ENCODE results near the gene INTS3.
"Not testable (repeated sequence)": the region's sequence is repeated elsewhere in the genome, so short reads cannot be mapped to it uniquely, and the experiment has no call there.

INTS3 gene

DNA sequence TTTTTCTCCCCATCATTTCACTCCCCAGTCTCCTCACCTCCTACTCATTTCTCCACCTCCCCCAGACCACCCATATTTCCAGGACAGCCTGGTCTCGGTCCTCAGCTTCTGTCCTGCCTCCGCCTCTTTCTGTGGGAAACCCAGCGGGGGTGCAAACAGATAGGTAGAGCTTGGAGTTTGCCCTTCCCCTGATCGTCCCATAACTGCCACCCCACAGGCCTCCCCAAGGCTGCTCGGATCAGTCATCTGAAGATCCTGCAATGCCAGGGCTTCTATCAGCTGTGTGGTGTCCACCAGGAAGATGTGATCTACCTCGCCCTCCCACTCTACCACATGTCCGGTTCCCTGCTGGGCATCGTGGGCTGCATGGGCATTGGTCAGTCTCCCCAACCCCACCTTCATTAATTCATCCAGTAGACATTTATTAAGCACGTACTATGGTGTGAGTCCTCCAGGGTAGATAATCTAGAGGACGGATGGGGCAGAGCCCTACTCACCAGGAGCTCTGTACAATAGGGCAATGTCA is 49.1 kb downstream of the INTS3 start:
- no peak for DNase-seq (ENCODE audit: low read depth in 2 of 2)

DNA sequence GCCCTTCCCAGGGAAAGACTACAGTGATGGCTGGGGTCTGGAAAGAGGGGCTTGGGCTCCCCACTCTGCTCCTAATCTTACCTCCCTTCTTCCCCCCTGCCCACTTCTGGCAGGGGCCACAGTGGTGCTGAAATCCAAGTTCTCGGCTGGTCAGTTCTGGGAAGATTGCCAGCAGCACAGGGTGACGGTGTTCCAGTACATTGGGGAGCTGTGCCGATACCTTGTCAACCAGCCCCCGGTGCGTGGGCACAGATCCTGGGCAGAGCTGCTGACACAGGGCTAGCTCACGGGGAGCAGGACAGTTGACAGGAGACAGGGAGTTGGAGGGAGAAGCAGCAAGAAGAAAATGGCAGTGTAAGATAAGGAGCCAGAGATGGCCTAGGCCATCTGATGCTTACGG is 49.8 kb downstream of the INTS3 start:
- no peak for DNase-seq (ENCODE audit: low read depth in 2 of 2)

DNA sequence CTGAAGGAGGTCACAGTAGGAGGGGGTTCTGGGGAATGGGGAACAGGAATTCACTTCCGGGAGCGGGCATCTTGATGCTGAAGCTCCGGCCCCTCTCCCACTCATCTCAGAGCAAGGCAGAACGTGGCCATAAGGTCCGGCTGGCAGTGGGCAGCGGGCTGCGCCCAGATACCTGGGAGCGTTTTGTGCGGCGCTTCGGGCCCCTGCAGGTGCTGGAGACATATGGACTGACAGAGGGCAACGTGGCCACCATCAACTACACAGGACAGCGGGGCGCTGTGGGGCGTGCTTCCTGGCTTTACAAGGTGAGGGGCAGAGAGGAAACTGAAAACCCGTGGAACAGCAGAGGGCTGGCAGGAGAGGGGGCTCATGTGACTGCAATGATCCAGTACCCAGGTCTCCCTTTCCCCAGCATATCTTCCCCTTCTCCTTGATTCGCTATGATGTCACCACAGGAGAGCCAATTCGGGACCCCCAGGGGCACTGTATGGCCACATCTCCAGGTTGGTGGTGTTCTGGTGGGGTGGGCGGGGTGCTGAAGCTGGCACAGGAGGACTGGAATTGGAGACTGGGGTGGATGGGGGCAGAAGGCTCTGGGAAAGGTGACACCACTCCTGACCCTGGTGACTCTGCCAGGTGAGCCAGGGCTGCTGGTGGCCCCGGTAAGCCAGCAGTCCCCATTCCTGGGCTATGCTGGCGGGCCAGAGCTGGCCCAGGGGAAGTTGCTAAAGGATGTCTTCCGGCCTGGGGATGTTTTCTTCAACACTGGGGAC is 50.4 kb downstream of the INTS3 start:
- DNase-seq (ENCODE audit: low read depth in 2 of 2) = no peak

DNA sequence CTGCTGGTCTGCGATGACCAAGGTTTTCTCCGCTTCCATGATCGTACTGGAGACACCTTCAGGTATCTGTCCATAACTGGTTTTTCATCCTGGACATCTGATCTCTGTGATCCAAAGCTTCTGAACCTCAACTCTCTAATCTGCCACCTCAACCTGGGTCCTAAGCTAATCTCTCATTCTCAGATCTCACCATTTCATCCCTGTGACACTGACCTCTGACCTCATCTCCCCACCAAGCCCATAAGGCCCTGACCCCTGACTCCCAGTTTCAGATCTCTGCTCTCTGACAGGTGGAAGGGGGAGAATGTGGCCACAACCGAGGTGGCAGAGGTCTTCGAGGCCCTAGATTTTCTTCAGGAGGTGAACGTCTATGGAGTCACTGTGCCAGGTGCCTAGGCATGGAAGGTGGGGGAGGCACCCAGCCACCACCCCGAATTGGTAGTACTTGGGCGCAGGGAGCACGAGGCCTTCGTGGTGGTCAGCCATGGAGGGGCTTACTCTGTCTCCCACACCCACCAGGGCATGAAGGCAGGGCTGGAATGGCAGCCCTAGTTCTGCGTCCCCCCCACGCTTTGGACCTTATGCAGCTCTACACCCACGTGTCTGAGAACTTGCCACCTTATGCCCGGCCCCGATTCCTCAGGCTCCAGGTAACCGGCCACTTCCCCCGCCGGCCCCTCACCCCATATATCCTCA is 51.1 kb downstream of the INTS3 start:
- DNase-seq (ENCODE audit: low read depth in 2 of 2) = no peak

DNA sequence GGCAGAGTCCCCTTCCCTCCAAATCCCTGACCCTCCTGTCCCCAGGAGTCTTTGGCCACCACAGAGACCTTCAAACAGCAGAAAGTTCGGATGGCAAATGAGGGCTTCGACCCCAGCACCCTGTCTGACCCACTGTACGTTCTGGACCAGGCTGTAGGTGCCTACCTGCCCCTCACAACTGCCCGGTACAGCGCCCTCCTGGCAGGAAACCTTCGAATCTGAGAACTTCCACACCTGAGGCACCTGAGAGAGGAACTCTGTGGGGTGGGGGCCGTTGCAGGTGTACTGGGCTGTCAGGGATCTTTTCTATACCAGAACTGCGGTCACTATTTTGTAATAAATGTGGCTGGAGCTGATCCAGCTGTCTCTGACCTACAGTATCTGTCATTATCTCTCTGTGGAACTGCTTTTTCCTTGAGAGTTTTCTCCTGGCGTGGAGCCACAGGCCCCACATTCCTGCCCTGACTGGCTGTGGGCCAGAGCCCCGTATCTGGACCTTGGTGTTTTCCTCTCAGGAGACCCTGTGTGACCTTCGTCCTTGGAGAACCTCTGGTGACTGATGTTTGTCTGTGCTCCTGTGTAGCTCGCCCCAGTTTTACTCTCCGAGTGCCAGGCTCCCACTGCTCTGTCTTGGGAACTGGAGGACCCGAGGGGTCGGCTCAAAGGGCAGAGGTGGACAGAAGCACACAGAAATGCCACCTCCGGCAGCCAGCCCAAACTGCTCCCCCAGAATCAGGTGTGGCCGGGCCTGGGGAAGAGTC is 52.1 kb downstream of the INTS3 start:
- DNase-seq (ENCODE audit: low read depth in 2 of 2) = no peak

DNA sequence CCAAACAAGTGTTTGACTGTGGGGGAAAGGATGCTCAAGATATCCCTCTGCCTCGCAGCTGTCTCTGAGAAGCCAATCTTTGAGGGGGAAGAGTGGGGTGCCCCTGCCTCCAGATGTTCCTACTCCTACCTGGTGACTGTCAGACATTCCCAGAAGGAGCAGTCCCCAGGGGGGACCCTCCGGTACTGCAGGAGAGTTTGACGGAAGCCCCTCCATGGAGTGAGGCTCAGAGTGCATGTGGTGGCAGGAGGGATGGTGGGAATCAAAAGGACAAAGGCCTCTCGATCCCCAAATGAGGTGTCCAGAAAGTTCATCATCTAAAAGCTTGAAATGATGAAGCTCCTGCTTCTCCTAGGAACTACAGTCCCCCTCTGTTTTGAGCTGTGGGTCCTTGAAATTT is 52.7 kb downstream of the INTS3 start:
- DNase-seq (ENCODE audit: low read depth in 2 of 2) = no peak

DNA sequence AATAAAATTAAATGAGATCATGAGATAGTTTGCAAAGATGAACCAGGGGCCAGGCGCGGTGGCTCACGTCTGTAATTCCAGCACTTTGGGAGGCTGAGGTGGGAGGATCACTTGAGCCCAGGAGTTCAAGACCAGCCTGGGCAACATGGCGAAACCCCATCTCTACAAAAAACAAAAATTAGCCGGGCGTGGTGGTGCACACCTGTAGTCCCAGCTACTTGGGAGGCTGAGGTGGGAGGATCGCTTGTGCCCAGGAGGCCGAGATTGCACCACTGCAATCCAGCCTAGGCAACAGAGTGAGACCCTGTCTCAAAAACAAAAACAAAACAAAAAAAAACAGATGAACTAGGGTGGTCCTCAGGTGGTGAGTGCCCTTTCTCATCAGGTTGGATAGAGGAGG is 54.8 kb downstream of the INTS3 start:
- not testable (repeated sequence) for DNase-seq (ENCODE audit: low read depth in 2 of 2)

DNA sequence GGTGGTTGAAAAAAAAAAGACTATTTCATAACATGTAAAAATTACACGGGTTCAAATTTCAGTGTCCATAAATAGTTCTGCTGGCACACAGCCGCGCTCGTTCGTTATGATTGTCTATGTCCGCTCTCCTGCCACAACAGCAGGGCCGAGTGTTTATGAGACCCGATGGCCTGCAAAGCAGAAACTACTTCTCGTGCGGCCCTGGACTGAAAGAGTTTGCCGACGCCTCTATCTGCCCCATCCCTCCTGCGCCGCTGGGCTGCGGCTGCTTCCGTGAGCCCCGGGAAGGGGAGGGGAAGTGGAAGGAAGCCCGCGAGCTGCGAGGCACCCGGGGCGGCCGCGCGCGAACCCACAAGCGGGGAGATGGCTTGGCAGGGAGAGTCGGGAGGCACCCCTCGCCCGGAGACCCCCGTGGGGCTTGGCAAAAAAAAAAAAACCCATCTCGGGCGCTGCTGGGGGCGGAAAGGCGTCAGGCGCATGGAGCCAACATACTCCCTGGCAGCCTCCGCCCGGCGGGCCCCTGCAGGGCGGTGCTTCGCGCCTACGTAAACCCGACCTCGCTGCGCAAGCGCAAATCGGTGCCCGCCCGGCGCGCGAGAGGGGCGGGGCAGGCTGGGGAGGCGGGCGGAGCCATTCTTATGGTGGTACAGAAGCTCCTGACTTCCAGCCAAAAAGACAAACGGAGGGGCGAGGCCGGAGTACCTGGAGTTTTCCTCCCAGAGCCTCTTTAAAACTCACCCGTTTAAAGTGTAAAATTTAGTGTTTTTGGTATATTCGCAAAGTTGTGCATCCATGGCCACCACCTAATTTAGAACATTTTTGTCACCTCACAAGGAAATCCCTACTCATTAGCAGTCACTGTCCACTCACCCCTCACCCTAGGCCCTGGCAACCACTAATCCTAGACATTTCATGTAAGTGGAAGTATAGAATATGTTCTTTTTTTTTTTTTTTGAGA is 55.7 kb downstream of the INTS3 start:
- DNase-seq (ENCODE audit: low read depth in 2 of 2) = peak; percentile 77 to 87

DNA sequence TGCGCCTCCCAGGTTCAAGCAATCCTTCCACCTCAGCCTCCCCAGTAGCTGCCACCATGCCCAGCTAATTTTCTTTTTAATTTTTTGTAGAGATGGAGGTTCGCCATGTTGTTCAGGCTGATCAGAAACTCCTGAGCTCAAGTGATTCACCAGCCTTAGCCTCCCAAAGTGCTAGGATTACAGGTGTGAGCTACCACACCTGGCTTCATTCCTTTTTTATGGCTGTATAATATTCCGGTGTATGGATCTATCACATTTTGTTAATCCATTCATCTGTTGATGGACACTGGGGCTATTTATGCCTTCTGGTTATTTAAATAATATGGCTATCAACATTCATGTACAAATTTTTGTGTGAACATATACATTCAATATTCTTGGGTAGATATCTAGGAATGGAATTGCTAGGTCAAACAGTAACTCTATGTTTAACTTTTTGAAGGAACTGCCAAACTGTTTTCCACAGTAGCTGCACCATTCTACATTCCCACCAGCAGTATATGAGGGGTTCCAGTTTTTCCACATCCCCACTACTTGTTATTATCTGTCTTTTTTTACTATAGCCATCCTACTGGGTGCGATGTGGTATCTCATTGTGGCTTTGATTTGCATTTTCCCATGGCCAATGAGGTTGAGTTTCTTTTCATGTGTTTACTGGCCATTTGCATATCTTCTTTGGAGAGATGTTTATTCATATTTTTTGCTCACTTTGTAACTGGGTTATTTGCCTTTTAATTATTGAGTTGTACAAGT is 58.4 kb downstream of the INTS3 start:
- no peak for DNase-seq (ENCODE audit: low read depth in 2 of 2)

DNA sequence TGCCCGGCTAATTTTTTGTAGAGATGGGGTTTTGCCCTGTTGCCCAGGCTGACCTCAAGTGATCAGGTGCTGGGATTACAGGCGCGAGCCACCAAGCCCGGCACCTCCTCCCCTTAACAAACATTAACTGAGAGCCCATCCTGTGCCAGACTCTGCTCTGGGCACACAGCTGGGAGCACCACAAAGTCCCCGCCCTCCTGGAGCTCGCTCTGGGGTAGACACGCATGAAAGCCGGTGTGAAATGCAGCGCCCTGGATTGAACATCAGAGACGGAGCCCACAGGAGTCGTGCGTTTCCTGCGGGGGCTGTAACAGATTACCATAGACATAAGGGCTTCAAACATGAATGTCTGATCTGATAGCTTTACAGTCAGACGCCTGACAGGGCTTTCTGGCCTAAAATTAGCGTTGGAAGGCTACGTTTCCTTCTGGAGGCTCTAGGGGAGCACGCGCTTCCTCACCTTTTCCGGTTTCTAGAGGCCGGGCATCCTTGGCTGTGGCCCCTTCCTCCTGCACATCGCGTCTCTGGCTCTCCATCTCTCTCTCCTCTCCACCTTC is 61.7 kb downstream of the INTS3 start:
- no peak for DNase-seq (ENCODE audit: low read depth in 2 of 2)

DNA sequence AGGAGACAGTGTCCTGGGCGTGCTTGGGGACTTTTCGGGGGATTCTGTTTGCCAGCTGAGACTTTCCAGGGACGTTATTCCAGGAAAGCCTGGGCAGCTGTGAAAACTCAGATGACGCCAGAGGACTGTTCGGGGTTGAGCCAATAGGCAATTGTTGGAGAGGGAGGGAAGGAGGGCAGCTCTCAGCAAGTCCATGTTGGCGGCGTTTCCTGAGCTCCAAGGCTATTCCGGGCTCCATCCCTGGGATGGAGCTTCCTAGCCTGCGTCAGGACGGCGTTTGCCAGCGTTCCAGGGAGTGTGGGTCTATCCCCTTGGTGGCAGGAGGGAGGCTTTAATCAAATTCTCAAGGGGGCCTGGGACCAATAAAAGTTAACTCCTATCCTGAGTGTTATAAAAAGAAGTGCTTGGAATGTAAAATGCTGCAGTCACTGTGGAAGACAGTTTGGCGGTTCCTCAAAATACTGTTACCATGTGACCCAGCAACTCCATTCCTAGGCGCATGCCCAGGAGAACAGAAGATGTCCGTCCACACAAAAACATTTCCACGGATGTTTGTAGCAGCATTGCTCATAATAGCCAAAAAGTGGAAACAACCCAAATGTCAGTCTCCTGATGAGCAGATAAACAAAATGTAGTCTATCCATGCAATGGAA is 62.6 kb downstream of the INTS3 start:
- no peak for DNase-seq (ENCODE audit: low read depth in 2 of 2)

DNA sequence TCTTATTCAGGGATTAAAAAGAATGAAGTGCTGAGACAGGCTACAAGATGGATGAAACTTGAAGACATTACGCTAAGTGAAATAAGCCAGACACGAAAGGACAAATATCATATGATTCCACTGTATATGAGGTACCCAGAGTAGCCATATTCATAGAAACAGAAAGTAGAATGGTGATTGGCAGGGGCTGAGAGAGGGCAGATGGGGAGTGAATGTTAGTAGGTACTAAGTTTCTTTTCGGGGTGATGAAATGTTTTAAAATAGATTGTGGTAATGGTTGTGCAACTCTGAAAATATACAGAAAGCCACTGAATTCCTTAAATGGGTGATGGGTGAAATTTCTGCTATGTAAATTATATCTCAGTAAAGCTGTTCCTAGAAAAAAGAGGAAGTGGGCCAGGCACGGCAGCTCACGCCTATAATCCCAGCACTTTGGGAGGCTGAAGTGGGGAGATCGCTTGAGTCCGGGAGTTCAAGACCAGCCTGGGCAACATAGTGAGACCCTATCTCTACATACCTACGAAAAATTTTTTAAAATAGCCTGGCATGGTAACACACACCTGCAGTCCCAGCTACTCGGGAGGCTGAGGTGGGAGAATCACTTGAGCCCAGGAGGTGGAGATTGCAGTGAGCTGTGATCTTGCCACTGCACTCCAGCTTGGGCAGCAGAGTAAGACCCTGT is 63.3 kb downstream of the INTS3 start:
- DNase-seq (ENCODE audit: low read depth in 2 of 2) = no peak

DNA sequence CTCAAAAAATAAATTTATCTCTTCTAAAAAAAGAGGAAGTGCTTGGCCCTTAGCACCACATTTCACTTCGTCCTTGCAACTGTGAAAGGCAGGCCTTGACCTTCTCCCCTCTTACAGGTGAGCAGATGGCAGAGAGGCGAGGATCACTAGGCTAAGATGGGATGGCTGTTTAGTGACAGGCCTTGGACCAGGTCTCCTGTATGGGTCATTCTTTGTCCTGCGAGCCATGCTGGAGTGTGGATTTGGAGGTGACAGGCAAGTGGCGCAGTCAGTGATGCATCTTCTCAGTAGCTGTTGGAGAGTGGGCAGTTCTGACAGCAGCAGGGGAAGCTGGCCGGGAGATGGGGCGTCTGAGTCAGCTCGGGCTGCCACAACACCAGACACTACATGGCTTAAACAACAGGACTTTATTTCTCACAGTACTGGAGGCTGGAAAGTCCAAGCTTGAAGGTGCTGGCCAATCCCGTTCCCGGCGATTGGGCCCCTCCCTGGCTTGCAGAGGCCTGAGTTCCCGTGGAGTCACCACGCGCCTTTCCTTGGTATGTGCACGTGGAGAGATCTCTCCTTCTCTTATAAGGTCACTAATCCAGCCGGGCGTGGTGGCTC is 63.9 kb downstream of the INTS3 start:
- no peak for DNase-seq (ENCODE audit: low read depth in 2 of 2)

DNA sequence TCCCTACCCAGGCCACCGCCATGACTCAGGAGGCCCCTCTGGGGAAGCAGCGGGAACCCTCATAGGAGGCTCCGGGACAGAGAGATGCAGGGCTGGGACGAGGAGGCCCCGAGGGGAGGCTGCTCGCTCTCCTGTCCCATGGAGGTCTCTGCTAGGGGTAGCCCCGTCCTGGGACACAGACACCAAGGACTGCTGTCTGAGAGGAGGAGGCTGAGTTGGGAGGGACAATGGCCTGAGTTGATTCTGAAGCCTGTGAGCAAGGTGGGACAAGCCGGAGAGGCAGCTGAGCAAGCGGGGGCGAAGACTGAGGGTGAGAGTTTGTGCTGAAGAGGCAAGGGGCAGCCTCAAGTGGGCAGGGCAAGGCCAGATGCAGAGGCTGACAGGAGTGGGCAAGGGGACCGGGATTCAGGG is 64.8 kb downstream of the INTS3 start:
- no peak for DNase-seq (ENCODE audit: low read depth in 2 of 2)

DNA sequence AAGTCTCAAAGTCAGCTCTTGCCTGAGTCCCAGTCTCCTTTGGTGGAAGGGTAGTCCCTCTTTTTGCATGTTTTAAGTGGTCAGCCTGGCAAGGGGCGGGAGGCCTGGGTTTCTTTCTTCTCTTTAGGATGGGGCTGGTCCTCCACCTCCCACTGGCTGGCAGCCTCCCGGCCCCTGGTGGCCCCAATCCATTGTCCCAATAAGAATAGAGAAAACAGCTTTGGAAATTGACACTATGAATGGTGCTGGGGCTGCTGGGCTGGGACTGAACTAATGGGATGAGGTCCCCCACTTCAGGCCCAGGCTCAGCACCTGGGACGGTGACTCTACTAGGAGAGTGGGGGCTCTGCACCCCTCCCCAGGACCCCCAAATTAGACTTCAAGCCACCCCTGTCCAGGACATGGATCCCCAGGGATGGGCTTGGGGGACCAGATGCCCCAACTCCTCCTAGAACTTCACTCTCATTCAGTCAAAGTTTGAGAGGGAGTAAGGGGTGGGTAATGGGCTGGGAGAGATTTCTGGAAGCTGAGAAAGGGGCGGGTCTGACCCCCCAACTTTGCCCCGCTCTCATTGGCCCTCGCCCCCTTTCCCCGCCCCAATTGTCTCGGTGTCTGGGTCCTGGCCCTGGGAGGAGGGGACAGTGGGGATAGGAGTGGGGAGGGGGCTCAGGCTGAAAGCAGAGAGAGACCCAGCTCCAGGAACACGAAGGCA is 65.6 kb downstream of the INTS3 start:
- DNase-seq (ENCODE audit: low read depth in 2 of 2) = no peak

DNA sequence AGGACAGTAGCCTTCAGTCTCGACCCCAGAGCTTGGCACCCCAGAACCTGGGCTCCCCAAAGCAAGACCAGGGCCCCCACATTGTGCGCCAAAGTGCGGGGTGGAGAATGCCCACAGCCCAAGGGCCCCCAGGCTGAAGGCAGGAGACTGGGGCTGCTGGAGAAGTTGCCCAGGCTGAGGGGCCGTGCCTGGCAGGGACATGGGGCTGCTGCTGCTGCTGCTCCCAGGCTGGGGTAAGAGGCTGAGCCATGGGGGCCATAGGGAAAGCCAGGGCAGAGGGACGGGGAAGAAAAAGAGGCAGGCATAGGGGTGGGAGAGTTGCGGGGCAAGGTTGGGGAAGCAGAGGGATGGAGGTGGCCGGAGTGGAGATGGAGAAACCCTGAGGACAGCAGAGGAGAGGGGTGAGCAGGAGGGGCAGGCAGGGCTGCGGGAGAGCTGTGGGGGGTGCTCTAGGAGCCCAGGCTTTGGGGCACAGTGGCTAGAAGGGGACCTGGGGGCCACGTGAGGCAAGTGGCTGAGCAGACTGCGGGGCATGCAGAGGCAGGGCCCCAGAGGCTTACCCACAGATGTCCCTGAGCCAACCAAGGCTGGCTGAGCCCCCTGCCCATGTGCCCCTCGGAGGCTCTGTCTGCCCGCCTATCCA is 66.2 kb downstream of the INTS3 start:
- DNase-seq (ENCODE audit: low read depth in 2 of 2) = no peak

DNA sequence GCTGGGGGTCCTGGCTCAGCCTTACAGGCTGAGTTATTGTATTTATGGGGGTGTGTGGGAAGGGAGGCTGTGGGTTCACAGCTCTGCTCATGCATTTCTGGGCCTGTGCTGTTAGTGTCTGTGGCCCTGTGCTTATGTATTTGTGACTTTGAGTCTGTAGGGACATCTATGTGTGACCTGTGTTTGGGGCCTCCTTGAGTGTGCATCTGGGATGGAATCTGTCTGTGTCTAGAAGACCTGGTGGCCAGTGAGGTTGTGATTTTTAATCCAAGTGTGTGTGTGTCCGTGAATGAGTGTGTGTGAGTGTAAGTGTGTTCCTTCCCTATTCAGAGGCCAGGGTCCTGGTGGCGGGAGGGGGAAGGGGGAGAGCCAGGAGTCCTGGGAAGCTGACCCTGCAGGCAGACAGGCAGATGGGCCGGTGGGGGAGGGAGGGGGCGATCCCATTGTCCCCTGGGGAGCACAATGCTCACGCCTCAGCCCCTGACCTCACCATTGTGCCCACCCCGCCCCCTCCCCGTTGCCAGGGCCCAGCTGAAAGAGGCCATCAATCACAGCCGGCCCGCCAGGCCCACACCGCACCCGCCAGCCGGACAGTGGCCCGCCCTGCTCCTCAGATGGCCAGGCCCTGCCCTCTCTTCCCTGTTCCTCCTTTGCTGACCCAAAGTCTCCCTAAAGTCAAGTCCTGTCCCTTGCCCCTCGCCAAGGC is 66.9 kb downstream of the INTS3 start:
- no peak for DNase-seq (ENCODE audit: low read depth in 2 of 2)
